Tibial nerve (tissue), 4 donors: ENCODE results near the gene MYO1D. TPM values are rescaled to one million over a fixed set of nuclear protein-coding genes. Genes with fewer than 3 reads are reported as not detected.

Experiments
- DNase-seq, 2 donors: peaks; one replicate each; pipeline ENCODE4 v3.0.0-alpha.2; 2019; ENCODE audit warnings: low spot score in 2 of 2
- H3K27ac ChIP-seq, 4 donors: fragments of 200-600 bp; sonication (generic) in 3 of 4; one replicate each; pipeline ENCODE4 v1.5.1; 2017 to 2019; ENCODE audit warnings: mild to moderate bottlenecking in 1 of 4
- H3K27me3 ChIP-seq, 2 donors: fragments of 200-600 bp; sonication (generic) in 1 of 2; one replicate each; pipeline versions ENCODE4 v1.5.1 to v1.6.0; 2017 to 2019
- H3K36me3 ChIP-seq, 3 donors: fragments of 200-600 bp; sonication (generic); one replicate each; pipeline ENCODE4 v1.5.1; 2018 to 2019
- H3K4me1 ChIP-seq, 4 donors: fragments of 200-600 bp; sonication (generic) in 3 of 4; one replicate each; pipeline ENCODE4 v1.5.1; 2017 to 2019
- H3K4me3 ChIP-seq, 4 donors: fragments of 200-600 bp; sonication (generic) in 3 of 4; one replicate each; pipeline ENCODE4 v1.5.1; 2017 to 2019; ENCODE audit warnings: mild to moderate bottlenecking in 1 of 4, moderate library complexity in 1 of 4
- H3K9me3 ChIP-seq, 4 donors: fragments of 200-600 bp; sonication (generic) in 3 of 4; one replicate each; pipeline ENCODE4 v1.5.1; 2017 to 2019
- EP300 ChIP-seq, 2 donors: sonication (generic); formaldehyde crosslinking; IDR thresholded peaks; one replicate each; pipeline ENCODE4 v1.6.1; 2017; ENCODE audit warnings: antibody characterized with exemption in 2 of 2, mild to moderate bottlenecking in 1 of 2
- POLR2A ChIP-seq, 2 donors: fragments of 450-650 bp; IDR thresholded peaks; one replicate each; pipeline ENCODE4 v1.6.1; 2017; ENCODE audit warnings: antibody characterized with exemption in 2 of 2, mild to moderate bottlenecking in 2 of 2, moderate library complexity in 2 of 2
- WGBS, 2 donors: methylation state at CpG; one replicate each; pipeline ENCODE4 v1.1.5; 2018; 5-methylcytosine and 5-hydroxymethylcytosine counted together
- total RNA-seq, 4 donors: library from RNA; depleted of rRNA; stranded (reverse); fragments of >200 nt; gene quantifications; one replicate each; pipeline ENCODE4 v1.1.0, GENCODE V29; 2016
- TF ChIP-seq, protein P1 (sequence below), 5 experiments: fragments of 200-600 bp in 3 of 5; fragments of 450-650 bp in 2 of 5; sonication (generic) in 3 of 5; IDR thresholded peaks; one replicate each; pipeline ENCODE4 v1.5.1; 2016 to 2019; ENCODE audit warnings: antibody characterized with exemption in 5 of 5, mild to moderate bottlenecking in 3 of 5, moderate library complexity in 2 of 5

MYO1D gene
- total RNA-seq, 4 donors from 2014 or later, result 28.5 to 49.6 (median 42.4) TPM

DNA sequence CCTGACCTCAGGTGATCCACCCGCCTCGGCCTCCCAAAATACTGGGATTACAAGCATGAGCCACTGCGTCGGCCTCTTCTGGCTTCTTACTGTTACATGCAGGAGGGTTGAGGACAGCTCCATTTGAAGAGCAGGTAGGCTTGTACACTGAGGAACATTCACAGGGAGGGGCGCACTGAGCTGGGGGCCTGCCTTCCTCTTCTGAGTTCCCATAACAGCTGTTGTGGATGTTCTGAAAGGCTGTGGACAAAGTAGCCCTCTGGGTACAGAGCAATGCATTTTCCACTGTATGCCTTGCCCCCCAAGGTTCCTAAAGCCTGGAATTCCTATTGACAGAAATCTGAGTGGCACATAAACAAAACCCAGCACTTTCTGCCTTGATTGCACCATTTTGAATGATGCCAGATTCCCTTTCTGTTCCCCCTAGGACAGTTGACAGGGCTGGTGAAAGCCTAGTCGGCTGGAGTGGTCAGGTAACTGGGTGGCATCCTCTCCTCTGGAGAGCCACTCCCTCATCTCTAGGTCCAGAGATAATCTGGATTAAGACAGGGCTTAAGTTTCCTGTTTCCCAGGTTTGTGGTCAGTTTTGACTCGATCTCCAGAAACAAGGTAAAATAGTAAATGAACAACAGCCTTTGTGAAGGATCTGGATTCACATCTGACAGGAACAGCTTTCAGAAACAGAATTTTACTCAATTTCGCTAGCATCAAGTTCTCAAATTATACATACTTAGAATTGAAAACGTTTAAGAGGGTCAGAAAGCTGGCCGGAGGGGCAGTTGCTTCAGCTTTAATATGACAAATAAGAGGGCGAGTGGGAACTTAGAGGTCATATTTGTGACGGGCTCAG is 391.4 kb downstream of the MYO1D start:
- H3K4me1 ChIP-seq, result peaks cover 0 to 45% (median 18%) of the 10 kb centered on the region in 4 donors
- no peak for DNase-seq
- WGBS, 2 donors, result 59 to 62% methylated on average over 12 of the region's 12 CpGs
- peak overlapping the region; percentile 35 to 69 (median 50) for H3K4me3 ChIP-seq
- H3K36me3 ChIP-seq, result peaks cover 0 to 22% (median 1%) of the 10 kb centered on the region in 3 donors
- no peaks in the 10 kb centered on the region for H3K9me3 ChIP-seq
- TF ChIP-seq, protein P1, sequence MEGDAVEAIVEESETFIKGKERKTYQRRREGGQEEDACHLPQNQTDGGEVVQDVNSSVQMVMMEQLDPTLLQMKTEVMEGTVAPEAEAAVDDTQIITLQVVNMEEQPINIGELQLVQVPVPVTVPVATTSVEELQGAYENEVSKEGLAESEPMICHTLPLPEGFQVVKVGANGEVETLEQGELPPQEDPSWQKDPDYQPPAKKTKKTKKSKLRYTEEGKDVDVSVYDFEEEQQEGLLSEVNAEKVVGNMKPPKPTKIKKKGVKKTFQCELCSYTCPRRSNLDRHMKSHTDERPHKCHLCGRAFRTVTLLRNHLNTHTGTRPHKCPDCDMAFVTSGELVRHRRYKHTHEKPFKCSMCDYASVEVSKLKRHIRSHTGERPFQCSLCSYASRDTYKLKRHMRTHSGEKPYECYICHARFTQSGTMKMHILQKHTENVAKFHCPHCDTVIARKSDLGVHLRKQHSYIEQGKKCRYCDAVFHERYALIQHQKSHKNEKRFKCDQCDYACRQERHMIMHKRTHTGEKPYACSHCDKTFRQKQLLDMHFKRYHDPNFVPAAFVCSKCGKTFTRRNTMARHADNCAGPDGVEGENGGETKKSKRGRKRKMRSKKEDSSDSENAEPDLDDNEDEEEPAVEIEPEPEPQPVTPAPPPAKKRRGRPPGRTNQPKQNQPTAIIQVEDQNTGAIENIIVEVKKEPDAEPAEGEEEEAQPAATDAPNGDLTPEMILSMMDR (IDR thresholded peaks at IDR 0.05), result no peak
- TF ChIP-seq EP300 (IDR thresholded peaks at IDR 0.05) (no peak), POLR2A (IDR thresholded peaks at IDR 0.05) (no peak)
- no peaks in the 10 kb centered on the region for H3K27me3 ChIP-seq
- H3K27ac ChIP-seq, result peak overlapping the region; percentile 68 to 87 (median 81)

DNA sequence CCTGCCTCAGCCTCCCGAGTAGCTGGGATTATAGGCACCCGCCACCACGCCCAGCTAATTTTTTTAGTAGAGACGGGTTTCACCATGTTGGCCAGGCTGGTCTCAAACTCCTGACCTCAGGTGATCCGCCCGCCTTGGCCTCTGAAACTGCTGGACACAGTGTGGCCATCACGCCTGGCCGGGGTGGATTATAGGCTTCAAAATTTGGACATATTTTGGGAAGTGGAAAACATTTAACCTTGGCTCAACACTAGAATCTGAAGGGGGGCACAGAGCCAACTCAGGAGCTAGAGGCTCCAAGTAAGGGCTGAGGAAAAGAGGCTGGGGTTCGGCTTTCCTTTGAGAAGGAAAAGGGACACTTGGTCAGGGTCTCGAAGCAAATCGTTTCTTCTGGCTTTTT is 392.3 kb downstream of the MYO1D start:
- DNase-seq, result no peak
- WGBS, 2 donors, result 74 to 80% methylated on average over 11 of the region's 11 CpGs
- Histone ChIP-seq H3K36me3 (peaks cover 0 to 30% (median 3%) of the 10 kb centered on the region in 3 donors), H3K4me3 (no peak overlapping the region), H3K9me3 (no peaks in the 10 kb centered on the region), H3K27me3 (no peaks in the 10 kb centered on the region), H3K27ac (peak overlapping the region in 2 of 4 donors; percentile 72 to 79), H3K4me1 (peaks cover 0 to 45% (median 18%) of the 10 kb centered on the region in 4 donors)
- TF ChIP-seq EP300 (IDR thresholded peaks at IDR 0.05), result no peak
- TF ChIP-seq, protein P1 (IDR thresholded peaks at IDR 0.05), result no peak
- no peak for TF ChIP-seq POLR2A (IDR thresholded peaks at IDR 0.05)

DNA sequence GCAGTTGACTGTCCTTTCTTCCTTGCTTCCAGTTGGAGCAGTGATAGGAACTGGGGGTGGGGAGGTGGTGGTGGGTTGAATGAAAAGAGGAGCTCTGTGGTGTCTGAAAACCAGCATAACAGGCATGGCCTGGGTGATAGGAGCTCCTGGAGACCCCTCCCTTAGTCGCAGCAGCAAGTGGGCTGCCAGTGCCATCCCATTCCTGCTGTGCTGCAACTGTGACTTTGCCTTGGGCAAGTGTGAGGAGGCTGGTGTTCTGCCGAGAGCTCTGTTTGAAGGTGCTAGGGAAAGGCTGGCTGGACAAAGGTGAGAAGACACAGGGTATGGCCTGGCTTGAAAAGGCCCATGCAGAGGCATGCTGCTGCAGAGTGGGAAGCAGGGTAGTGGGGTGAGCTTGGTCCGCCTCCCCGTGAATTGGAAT is 392.9 kb downstream of the MYO1D start:
- no peaks in the 10 kb centered on the region for H3K27me3 ChIP-seq
- DNase-seq, result no peak
- H3K27ac ChIP-seq, result peak overlapping the region; percentile 14 to 79 (median 55)
- H3K9me3 ChIP-seq, result no peaks in the 10 kb centered on the region
- peaks cover 0 to 45% (median 18%) of the 10 kb centered on the region in 4 donors for H3K4me1 ChIP-seq
- H3K4me3 ChIP-seq, result no peak overlapping the region
- H3K36me3 ChIP-seq, result peaks cover 0 to 36% (median 3%) of the 10 kb centered on the region in 3 donors
- TF ChIP-seq EP300 (IDR thresholded peaks at IDR 0.05) (no peak), POLR2A (IDR thresholded peaks at IDR 0.05) (no peak)
- TF ChIP-seq, protein P1 (IDR thresholded peaks at IDR 0.05), result no peak
- WGBS, 2 donors, result 62 to 76% methylated on average over 4 of the region's 4 CpGs

DNA sequence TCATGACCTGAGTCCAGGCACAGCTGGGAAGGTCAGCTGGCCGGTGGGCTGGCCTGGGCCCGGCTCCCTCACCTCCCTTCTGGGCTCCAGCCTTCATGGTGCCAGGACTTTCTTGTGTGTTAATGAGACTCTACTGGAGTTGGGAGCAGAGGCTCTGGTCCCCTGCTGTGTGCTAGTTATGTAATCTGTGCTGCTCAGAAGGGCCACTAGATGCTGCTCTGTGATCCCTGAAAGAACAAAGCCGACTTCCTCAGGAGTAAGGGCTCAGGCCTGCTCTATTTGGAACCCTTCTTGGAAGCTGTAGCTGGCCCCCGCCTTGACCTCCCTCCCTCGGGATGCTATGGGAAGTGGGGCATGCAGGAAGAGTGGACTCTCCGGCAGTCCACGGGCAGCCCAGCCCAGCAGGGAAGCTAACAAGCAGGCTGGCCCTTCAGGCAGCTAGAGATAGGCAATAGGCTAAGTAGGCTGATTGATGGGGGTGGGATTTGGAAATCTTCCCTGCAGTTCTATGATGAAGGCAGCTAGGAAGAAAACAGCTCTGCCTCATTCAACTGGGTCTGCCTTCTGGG is 393.4 kb downstream of the MYO1D start:
- peaks cover 0 to 41% (median 3%) of the 10 kb centered on the region in 3 donors for H3K36me3 ChIP-seq
- H3K9me3 ChIP-seq, result no peaks in the 10 kb centered on the region
- H3K27me3 ChIP-seq, result no peaks in the 10 kb centered on the region
- peaks cover 0 to 45% (median 18%) of the 10 kb centered on the region in 4 donors for H3K4me1 ChIP-seq
- no peak overlapping the region for H3K4me3 ChIP-seq
- peak overlapping the region; percentile 14 to 79 (median 55) for H3K27ac ChIP-seq
- TF ChIP-seq EP300 (IDR thresholded peaks at IDR 0.05) (peak in 1 of 2 donors; percentile 62), POLR2A (IDR thresholded peaks at IDR 0.05) (no peak)
- TF ChIP-seq, protein P1 (IDR thresholded peaks at IDR 0.05), result peak; percentile 44 to 83 (median 65)
- 8 to 12% methylated on average over 7 of the region's 7 CpGs for WGBS, 2 donors
- peak; percentile 56 to 64 for DNase-seq
